Stimulated activated CD8-positive, alpha-beta memory T cell treated with anti-CD3 and anti-CD28 coated beads, Interleukin-7, amount 100 ng/mL, for 1 hour (primary cell): ENCODE data around the gene NOX1.
"Not testable (repeated sequence)": the region's sequence is repeated elsewhere in the genome, so short reads cannot be mapped to it uniquely, and the experiment has no call there.

Source experiments
- DNase-seq, 2 donors: peaks; one replicate each; pipeline ENCODE4 v3.0.0-alpha.2; 2020; ENCODE audit warnings: low read depth in 2 of 2

NOX1 gene

GRCh38 chrX:100819837-100820666, 54.1 kb downstream of the NOX1 start, which contains the start of gene CSTF2:
Gene CSTF2 (plus strand): TSS chrX:100820391. CDS start chrX:100820417, 26 bp downstream.
- peak; percentile 40 to 48 for DNase-seq

DNA sequence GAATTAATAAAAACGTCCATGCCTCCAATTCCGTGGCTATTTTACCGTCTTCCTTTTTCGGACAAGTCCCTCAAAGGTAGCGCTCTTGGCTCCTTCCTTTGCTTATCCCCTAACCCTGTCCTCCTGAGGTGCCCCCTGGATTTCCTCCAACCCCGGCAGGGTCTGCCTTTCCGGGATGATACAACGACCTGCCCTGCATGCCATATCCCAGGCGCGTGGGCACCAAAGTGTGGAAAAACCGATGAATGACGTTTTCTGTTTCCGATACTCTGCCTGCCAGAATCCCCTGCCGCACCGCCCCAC, 54.7 kb downstream of the NOX1 start:
- peak in 1 of 2 donors; percentile 2 for DNase-seq

GRCh38 chrX:100817340-100817739, 56.8 kb downstream of the NOX1 start:
- no peak for DNase-seq

DNA sequence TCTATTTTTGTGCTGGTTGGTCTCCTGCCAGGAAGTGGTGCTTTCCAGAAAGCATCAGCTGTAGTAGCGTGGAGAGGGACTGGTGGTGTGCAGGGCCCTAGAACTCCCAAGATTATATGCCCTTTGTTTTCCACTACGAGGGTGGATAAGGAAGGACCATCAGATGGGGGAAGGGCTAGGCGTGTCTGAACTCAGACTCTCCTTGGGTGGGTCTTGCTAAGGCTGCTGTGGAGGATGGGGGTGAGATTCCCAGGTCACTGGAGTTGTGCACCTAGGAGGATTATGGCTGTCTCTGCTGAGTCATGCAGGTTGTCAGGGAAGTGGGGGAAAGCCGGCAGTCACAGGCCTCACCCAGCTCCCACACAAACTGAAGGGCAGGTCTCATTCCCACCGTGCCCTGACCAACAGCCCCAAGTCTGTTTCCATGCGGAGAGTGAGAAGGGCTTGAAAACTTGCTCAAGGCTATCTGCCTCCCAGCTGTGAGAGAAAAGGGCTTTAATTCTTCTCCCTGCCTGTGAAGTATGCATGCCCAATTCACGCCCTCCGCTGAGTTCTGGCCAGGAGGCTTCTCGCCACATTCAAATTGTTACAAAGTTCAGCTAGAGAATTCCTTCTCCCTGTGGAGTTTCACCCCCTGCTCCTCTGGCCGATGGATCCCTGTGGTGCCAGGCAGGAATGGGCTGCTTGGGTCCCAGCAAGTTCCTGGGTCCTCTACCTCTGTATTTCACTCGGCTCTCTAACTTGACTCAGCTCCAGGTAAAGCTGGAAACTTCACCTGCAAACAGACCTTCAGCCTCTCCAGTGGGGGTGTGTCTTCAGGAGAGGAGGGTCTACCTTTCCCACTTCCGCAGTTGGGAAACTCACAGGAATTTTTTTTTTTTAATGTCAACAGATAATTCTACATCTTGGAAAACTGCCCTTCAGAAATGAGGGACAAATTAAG, 61.7 kb downstream of the NOX1 start:
- no peak for DNase-seq

- not testable (repeated sequence) for DNase-seq
Measured at GRCh38 chrX:100808265-100808664, 65.9 kb downstream of the NOX1 start.

GRCh38 chrX:100804780-100805179, 69.4 kb downstream of the NOX1 start:
- no peak for DNase-seq

DNA sequence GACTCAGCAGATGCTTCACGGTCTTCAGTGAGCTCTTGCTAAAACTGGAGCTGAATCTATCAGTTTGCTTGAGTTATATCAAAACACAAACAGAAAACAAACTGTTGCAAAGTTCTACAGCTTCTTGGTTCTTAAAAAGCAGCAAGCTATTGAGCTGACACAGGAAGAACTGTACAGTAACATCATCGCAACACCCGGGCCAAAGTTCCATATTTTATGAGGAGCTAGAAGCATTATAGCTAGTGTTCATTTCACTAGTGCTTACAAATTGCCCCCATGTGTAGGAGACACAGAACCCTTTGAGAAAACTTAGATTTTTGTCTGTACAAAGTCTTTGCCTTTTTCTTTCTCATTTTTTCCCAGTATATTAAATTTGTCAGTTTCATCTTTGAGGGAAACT, 71.3 kb downstream of the NOX1 start:
- DNase-seq, result no peak

DNA sequence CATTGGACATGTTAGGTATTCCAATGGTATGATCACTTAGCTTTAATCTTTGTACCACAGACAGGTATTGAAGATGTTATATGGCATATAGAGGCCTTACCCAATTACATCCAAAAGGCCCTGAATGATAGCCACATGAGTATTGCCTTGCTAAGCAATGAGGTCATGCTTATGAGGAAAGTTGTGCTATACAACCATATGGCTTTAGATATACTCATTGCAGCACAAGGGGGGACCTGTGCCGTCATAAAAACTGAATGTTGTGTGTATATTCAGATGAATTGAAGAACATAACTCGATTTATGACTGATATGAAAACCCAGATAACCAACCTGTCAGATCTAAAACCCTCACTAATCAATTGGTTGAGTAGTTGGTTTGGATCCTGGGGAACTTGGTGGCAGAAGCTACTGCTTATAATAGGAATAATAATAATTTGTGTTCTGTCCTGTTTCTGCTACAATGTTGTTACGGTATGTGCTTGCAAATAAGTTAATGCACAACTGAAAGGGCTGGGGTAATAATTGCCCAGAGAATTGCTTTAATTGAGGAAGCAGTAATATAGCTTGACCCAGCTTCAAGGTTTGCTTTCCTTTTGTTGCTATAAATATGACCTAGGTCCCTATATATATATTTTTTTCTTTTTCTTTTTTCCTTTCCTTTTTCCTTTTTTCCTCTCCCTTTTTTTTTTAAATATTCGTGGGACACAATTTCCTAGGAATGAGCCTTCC, 75.5 kb downstream of the NOX1 start:
- no peak for DNase-seq

DNA sequence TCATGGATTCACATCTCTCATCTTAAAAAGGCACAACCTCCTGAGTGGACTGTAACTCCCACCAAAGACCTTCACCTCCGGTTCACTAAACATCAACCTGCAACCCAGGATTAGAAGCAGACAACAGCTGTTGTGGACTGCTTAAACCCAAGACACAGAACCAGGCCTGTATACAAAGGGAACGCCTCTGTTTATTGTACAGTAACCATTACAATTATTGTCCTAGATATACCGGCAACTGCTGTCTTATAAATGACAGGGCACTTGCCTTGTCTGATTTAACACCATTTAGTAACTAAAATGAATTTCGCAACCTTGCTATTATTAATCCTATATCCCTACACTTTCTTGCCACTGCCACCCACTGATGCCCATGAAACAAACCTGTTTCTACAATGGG, 76.8 kb downstream of the NOX1 start:
- no peak for DNase-seq

DNA sequence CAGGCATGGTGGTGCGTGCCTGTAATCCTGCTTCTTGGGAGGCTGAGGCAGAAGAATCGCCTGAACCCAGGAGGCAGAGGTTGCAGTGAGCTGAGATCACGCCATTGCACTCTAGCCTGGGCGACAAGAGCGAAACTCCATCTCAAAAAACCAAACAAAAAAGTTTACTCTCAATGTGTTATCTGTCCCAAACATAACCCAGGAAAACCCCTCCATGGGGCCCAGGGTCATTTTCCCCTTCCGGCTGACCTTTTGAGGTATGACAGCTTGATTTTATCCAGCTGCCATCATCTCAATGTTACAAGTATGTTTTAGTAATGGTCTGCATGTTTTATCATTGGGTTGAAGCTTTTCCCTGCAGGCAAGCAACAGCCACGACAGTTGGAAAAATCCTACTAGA, 77.8 kb downstream of the NOX1 start:
- not testable (repeated sequence) for DNase-seq
